Stomach smooth muscle (tissue), 2 donors: ENCODE measurements around the gene ELN.
"Not testable (repeated sequence)": the region's sequence is repeated elsewhere in the genome, so short reads cannot be mapped to it uniquely, and the experiment has no call there.

Experiments used
- H3K27ac ChIP-seq: one replicate; pipeline ENCODE4 v1.7.0; 2013; ENCODE audit warnings: mild to moderate bottlenecking, low read length, inconsistent platforms
- H3K27me3 ChIP-seq, 2 donors: one replicate each; pipeline ENCODE4 v1.7.0; 2013; ENCODE audit warnings: low read length in 2 of 2; ENCODE audit not compliant: insufficient read depth in 2 of 2, control insufficient read depth in 1 of 2
- H3K36me3 ChIP-seq, 2 donors: one replicate each; pipeline ENCODE4 v1.7.0; 2013; ENCODE audit warnings: low read length in 2 of 2; ENCODE audit not compliant: control insufficient read depth in 2 of 2, insufficient read depth in 2 of 2
- H3K4me1 ChIP-seq: one replicate; pipeline ENCODE4 v1.7.0; 2013; ENCODE audit warnings: low read length; ENCODE audit not compliant: control insufficient read depth, insufficient read depth
- H3K4me3 ChIP-seq, 2 donors: one replicate each; pipeline ENCODE4 v1.7.0; 2013; ENCODE audit warnings: low read length in 2 of 2
- H3K9ac ChIP-seq, 2 donors: one replicate each; pipeline ENCODE4 v1.7.0; 2013; ENCODE audit warnings: low read length in 2 of 2, mild to moderate bottlenecking in 1 of 2
- H3K9me3 ChIP-seq, 2 donors: one replicate each; pipeline ENCODE4 v1.7.0; 2013; ENCODE audit warnings: low read length in 2 of 2; ENCODE audit not compliant: control insufficient read depth in 2 of 2
- donor health status: healthy.
- donor health status: Pancreatic carcinoma.

The ELN gene

GRCh38 chr7:74043523-74043951, 15.6 kb downstream of the ELN start:
- Histone ChIP-seq H3K36me3 (peaks cover 15 to 31% of the 10 kb centered on the region in 2 donors), H3K27ac (peak overlapping the region; percentile 71), H3K4me3 (peak overlapping the region in 1 of 2 donors; percentile 47), H3K27me3 (no peaks in the 10 kb centered on the region), H3K9me3 (no peaks in the 10 kb centered on the region), H3K9ac (peak overlapping the region; percentile 26 to 29), H3K4me1 (peaks cover 33% of the 10 kb centered on the region)

GRCh38 chr7:74044366-74045350, 16.7 kb downstream of the ELN start:
- Histone ChIP-seq H3K4me3 (no peak overlapping the region), H3K9ac (no peak overlapping the region), H3K27me3 (no peaks in the 10 kb centered on the region), H3K4me1 (peaks cover 27% of the 10 kb centered on the region), H3K36me3 (peaks cover 27 to 42% of the 10 kb centered on the region in 2 donors), H3K27ac (no peak overlapping the region), H3K9me3 (no peaks in the 10 kb centered on the region)

DNA sequence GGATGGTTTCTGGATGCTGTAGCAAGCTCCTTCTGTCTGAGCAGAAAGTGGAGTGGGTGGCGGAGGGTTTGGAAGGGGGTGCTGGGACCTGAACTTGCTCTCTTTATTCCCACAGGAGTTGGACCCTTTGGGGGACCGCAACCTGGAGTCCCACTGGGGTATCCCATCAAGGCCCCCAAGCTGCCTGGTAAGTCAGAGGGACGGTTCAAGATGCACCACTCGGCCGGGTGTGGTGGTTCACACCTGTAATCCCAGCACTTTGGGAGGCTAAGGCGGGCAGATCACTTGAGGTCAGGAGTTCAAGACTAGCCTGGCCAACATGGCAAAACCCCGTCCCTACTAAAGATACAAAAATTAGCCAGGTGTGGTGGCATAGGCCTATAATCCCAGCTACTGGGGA, 18.6 kb downstream of the ELN start:
- H3K27ac ChIP-seq, H3K27me3 ChIP-seq, H3K9ac ChIP-seq, H3K4me3 ChIP-seq, H3K9me3 ChIP-seq: not testable (repeated sequence)
- H3K4me1 ChIP-seq, result peaks cover 23% of the 10 kb centered on the region
- H3K36me3 ChIP-seq, result peaks cover 35 to 48% of the 10 kb centered on the region in 2 donors

DNA sequence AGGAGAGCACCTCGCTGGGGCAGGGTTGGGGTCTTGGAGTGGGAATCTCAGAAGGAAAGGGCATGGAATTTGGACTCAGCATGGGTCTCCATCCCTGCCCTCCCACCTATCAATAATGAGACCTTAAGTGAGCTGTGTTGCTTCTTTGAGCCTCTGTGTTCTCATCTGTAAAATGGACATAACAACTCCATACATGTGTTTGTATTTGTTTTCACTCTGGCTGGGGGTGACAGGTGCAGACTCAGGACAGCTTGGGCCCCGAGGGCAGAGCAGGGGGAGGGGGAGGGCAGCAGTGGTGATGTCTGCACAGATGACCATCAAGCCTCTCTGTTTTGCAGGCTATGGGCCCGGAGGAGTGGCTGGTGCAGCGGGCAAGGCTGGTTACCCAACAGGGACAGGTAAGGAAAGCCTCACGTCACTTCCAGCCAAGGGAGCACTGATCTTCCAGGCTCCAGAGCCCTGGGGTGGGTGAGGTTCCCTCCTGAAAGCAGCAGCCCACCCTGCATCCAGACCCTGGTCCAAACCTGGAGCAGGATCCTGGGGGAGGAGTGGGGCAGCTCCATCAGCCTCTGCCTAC, 19.9 kb downstream of the ELN start:
- peaks cover 42 to 52% of the 10 kb centered on the region in 2 donors for H3K36me3 ChIP-seq
- no peak overlapping the region for H3K27ac ChIP-seq
- no peaks in the 10 kb centered on the region for H3K9me3 ChIP-seq

GRCh38 chr7:74048999-74049599, 21.1 kb downstream of the ELN start:
- Histone ChIP-seq H3K27ac (no peak overlapping the region), H3K36me3 (peaks cover 51 to 60% of the 10 kb centered on the region in 2 donors), H3K4me3 (no peak overlapping the region), H3K27me3 (no peaks in the 10 kb centered on the region), H3K9ac (no peak overlapping the region), H3K9me3 (no peaks in the 10 kb centered on the region), H3K4me1 (peaks cover 6% of the 10 kb centered on the region)

More for the DNA sequence above, 19.9 kb downstream of the ELN start:
- Histone ChIP-seq H3K4me3 (no peak overlapping the region), H3K27me3 (no peaks in the 10 kb centered on the region), H3K4me1 (peaks cover 17% of the 10 kb centered on the region), H3K9ac (no peak overlapping the region)

GRCh38 chr7:74049997-74050798, 22.2 kb downstream of the ELN start:
- Histone ChIP-seq H3K4me3 (no peak overlapping the region), H3K27ac (no peak overlapping the region), H3K9ac (no peak overlapping the region), H3K9me3 (no peaks in the 10 kb centered on the region), H3K27me3 (no peaks in the 10 kb centered on the region), H3K36me3 (peaks cover 51 to 64% of the 10 kb centered on the region in 2 donors), H3K4me1 (no peaks in the 10 kb centered on the region)

DNA sequence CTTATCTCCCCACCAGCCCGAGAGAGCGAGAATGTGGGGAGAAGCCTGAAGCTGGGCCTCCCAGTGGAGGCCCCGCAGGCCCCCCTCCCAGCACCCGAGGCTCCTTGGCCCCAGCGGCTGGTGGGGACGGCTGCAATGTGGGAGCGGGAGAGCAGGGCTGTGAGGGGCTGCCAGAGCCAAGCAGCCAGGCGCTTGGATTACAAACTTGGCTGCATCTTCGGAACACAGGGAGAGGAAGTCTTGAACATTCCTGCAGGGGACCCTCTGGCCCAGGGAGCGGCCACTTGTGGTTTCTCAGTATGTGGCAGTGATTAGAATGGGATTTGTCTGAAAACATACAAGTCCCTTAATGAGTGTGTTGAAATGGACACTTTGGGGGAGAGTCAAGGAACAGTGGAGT, 23.2 kb downstream of the ELN start:
- Histone ChIP-seq H3K27ac (no peak overlapping the region), H3K4me3 (no peak overlapping the region), H3K9ac (no peak overlapping the region), H3K4me1 (no peaks in the 10 kb centered on the region), H3K27me3 (no peaks in the 10 kb centered on the region), H3K36me3 (peaks cover 51 to 64% of the 10 kb centered on the region in 2 donors), H3K9me3 (no peaks in the 10 kb centered on the region)

DNA sequence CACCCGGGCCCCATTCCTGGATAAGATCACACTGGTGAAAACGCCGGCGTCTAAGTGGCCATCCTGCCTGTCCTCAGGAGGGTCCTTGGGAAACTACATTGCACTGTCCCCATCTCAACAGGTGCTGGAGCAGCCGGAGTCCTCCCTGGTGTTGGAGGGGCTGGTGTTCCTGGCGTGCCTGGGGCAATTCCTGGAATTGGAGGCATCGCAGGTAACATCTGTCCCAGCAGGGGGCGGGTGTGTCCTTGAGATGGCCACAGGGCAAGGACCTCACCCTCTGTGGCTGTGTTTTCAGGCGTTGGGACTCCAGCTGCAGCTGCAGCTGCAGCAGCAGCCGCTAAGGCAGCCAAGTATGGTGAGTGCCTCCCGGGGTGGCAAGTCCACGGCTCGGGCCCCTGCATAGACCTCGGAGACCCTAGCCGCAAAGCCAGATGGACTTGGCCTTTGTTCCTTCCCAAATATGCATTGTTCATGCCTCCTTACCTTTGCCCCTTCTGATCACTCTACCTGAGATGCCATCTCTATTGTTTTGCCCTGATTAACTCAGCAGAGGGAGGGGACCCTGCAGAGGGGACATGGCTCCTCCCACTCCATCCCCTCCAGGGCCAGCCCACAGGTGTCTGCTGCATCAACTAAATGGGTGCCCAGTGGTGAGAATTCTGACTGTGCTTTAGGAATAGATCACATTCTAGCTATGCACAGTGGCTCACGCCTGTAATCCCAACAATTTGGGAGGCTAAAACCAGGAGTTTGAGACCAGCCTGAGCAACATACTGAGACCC, 23.8 kb downstream of the ELN start:
- Histone ChIP-seq H3K4me3 (no peak overlapping the region), H3K27ac (no peak overlapping the region), H3K36me3 (peaks cover 51 to 61% of the 10 kb centered on the region in 2 donors), H3K9ac (no peak overlapping the region), H3K27me3 (no peaks in the 10 kb centered on the region), H3K9me3 (no peaks in the 10 kb centered on the region), H3K4me1 (no peaks in the 10 kb centered on the region)

- no peak overlapping the region for H3K4me3 ChIP-seq
- no peaks in the 10 kb centered on the region for H3K27me3 ChIP-seq
- H3K9me3 ChIP-seq, result no peaks in the 10 kb centered on the region
- no peak overlapping the region for H3K27ac ChIP-seq
- H3K9ac ChIP-seq, result no peak overlapping the region
- H3K4me1 ChIP-seq, result no peaks in the 10 kb centered on the region
- H3K36me3 ChIP-seq, result peaks cover 47 to 54% of the 10 kb centered on the region in 2 donors
These were observed 24.7 kb downstream of the ELN start for GRCh38 chr7:74052628-74053027.
